SH-SY5Y (cell line): ENCODE measurements around the gene CCDC6.

Experiments used
- GATA2 ChIP-seq: IDR thresholded peaks from 2 replicates; pipeline ENCODE4 v1.6.1; 2011; ENCODE audit warnings: mild to moderate bottlenecking, low read depth, low read length
- GATA3 ChIP-seq: IDR thresholded peaks from 2 replicates; pipeline ENCODE4 v1.6.1; 2011; ENCODE audit warnings: low read depth, mild to moderate bottlenecking, low read length, moderate library complexity

GRCh38 chr10:59892697-59893096 lies 13.7 kb downstream of the CCDC6 start:
- TF ChIP-seq GATA2 (no peak), GATA3 (no peak)
